22Rv1 (cell line): Measurements from ENCODE around the gene SHROOM4.

Experiments used
- ZFX ChIP-seq: fragments of 450-650 bp; IDR thresholded peaks from 2 replicates; pipeline ENCODE4 v1.6.1; 2017; ENCODE audit warnings: antibody characterized with exemption, borderline replicate concordance
- TF ChIP-seq, protein P1 (sequence below): fragments of 450-650 bp; IDR thresholded peaks from 2 replicates; pipeline ENCODE4 v1.5.1; 2017; ENCODE audit warnings: mild to moderate bottlenecking

GRCh38 chrX:50635162-50635561 lies 178.8 kb downstream of the SHROOM4 start:
- TF ChIP-seq, protein P1, sequence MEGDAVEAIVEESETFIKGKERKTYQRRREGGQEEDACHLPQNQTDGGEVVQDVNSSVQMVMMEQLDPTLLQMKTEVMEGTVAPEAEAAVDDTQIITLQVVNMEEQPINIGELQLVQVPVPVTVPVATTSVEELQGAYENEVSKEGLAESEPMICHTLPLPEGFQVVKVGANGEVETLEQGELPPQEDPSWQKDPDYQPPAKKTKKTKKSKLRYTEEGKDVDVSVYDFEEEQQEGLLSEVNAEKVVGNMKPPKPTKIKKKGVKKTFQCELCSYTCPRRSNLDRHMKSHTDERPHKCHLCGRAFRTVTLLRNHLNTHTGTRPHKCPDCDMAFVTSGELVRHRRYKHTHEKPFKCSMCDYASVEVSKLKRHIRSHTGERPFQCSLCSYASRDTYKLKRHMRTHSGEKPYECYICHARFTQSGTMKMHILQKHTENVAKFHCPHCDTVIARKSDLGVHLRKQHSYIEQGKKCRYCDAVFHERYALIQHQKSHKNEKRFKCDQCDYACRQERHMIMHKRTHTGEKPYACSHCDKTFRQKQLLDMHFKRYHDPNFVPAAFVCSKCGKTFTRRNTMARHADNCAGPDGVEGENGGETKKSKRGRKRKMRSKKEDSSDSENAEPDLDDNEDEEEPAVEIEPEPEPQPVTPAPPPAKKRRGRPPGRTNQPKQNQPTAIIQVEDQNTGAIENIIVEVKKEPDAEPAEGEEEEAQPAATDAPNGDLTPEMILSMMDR, result no peak
- no peak for TF ChIP-seq ZFX
